ENCODE data around the gene AKR7A2. TPM values are rescaled to one million over a fixed set of nuclear protein-coding genes. Genes with fewer than 3 reads are reported as not detected.

Gene AKR7A2
- total and polyA plus RNA-seq, 9 of the 15 experiments (the other 6 are each of a cell fraction or from before 2014, with no cell fraction given), result 2.0 to 78.4 (median 49.4) TPM

DNA sequence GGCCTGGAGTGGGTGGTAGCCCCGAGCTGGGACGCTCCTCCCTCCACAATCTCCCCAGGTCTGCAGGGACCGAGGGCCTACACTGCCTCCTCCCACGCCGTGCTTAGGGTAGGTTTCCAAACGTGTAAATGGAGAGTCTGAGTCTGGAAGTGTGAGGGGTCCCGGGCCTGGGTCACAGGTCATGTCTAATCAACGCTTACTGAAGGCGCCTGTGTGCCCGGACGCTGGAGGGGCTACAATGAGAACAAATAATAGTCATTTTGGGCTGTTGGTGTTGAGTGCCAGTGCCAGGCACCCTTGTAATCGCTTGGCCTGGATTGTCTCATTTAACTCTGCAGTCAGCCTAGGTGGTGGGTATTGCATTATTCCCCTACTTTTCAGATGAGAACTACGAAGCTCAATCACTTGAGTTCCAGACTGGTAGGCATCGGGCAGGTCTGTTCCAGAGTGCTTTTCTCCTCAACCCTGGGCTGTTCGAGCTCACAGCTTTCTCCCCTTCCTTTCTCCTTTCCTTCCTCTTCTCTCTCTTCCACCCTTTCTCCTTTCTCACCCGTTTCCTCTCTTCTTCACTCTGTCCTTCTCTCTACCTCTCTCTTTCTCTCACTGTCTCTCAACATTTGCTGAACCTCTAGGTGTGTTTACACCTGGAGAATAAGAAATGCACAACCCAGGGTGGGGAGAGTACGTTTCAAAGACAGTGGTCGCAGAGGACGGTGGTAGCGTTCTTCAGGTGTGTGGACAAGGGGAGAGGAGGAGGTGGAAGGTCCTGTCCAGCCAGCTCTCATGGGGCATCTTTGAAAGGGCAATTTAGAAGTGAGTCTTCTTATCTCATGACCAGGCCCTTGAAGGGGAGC, 1.1 kb upstream of the AKR7A2 start:
- H3K27me3 ChIP-seq (ENCODE audit: control insufficient read depth in 2 of 2, insufficient read depth in 2 of 2, low read length in 2 of 2), result no peaks in the 10 kb centered on the region
- ChIA-PET CTCF (ENCODE audit: low intra/inter-chr PET ratio) (no interaction called here), POLR2A (interaction anchor here (0.6 to 4.0 kb wide), 14 partner anchors 8 to 135 kb away, joined by 3 to 21 read pairs (median 4); partner anchors contain the start of genes EMC1 and MRTO4)
- intact Hi-C loops (cut with micrococcal nuclease) (loop anchor here (5.0 kb wide), 1 partner anchor 61 kb away; the partner anchor contains the start of genes EMC1 and MRTO4), in situ Hi-C loops (cut with MboI) (no loop called here)
- TSS peak; percentile 70 for BruUV-seq (replicated peaks)
- peak; percentile 86 for ATAC-seq
- H3K9ac ChIP-seq (ENCODE audit: insufficient read depth in 1 of 2, low read depth in 2 of 2, low read length in 2 of 2), result peak overlapping the region; percentile 88 to 95
- peak overlapping the region; percentile 91 for H3K4me2 ChIP-seq (ENCODE audit: insufficient read depth, low read length)
- H3K9me1 ChIP-seq (ENCODE audit: control insufficient read depth, insufficient read depth, low read length), result peaks cover 2% of the 10 kb centered on the region
- peaks cover 54 to 76% of the 10 kb centered on the region in 2 experiments for H3K4me1 ChIP-seq (replicated peaks in 1 of 2; ENCODE audit: control insufficient read depth in 2 of 2, insufficient read depth in 2 of 2, low read length in 2 of 2)
- peak; percentile 88 for FAIRE-seq
- WGBS (ENCODE audit: insufficient coverage, low coverage, missing lambda C conversion rate), result 9% methylated on average over 20 of the region's 20 CpGs
- peak overlapping the region; percentile 77 for H3K4me3 ChIP-seq
- peaks cover 41% of the 10 kb centered on the region for H3K36me3 ChIP-seq (ENCODE audit: control insufficient read depth, insufficient read depth, low read length)
- no peaks in the 10 kb centered on the region for H3K9me3 ChIP-seq (replicated peaks; ENCODE audit: control insufficient read depth, insufficient read depth, low read depth, low read length)
- peak in 1 of 4 experiments; percentile 95 for DNase-seq (ENCODE audit: extremely low read depth in 1 of 4, low spot score in 3 of 4)
- peaks cover 66% of the 10 kb centered on the region for H3K79me2 ChIP-seq (ENCODE audit: control insufficient read depth, insufficient read depth, low read length)
- peaks cover 20% of the 10 kb centered on the region for H4K20me1 ChIP-seq (replicated peaks; ENCODE audit: control insufficient read depth, insufficient read depth, low read length)
- H3K27ac ChIP-seq (ENCODE audit: extremely low read depth, low read depth, low read length), result peak overlapping the region; percentile 97
- peak overlapping the region; percentile 90 for H2AFZ ChIP-seq (ENCODE audit: low read depth, low read length)
- TF ChIP-seq MBD2 (IDR thresholded peaks at IDR 0.05; ENCODE audit: borderline replicate concordance, low read depth) (no peak), ZFX (CRISPR knock-in tag; IDR thresholded peaks at IDR 0.05) (no peak; the same call in 1 of the 2 replicates), FOXM1 (IDR thresholded peaks at IDR 0.05; ENCODE audit: low read depth) (no peak; the same call in 1 of the 2 replicates), FOXM1 (CRISPR knock-in tag; IDR thresholded peaks at IDR 0.05; ENCODE audit: low read depth) (no peak), ZNF695 (CRISPR knock-in tag; IDR thresholded peaks at IDR 0.05) (no peak), MXI1 (IDR thresholded peaks at IDR 0.05; ENCODE audit: low read depth, low read length) (no peak), ZNF445 (CRISPR knock-in tag; IDR thresholded peaks at IDR 0.05; ENCODE audit: low read depth) (no peak), BHLHE40 (IDR thresholded peaks at IDR 0.05; ENCODE audit: low read length) (peak; percentile 47)
- TF ChIP-seq, protein P1, sequence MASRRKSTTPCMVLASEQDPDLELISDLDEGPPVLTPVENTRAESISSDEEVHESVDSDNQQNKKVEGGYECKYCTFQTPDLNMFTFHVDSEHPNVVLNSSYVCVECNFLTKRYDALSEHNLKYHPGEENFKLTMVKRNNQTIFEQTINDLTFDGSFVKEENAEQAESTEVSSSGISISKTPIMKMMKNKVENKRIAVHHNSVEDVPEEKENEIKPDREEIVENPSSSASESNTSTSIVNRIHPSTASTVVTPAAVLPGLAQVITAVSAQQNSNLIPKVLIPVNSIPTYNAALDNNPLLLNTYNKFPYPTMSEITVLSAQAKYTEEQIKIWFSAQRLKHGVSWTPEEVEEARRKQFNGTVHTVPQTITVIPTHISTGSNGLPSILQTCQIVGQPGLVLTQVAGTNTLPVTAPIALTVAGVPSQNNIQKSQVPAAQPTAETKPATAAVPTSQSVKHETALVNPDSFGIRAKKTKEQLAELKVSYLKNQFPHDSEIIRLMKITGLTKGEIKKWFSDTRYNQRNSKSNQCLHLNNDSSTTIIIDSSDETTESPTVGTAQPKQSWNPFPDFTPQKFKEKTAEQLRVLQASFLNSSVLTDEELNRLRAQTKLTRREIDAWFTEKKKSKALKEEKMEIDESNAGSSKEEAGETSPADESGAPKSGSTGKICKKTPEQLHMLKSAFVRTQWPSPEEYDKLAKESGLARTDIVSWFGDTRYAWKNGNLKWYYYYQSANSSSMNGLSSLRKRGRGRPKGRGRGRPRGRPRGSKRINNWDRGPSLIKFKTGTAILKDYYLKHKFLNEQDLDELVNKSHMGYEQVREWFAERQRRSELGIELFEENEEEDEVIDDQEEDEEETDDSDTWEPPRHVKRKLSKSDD (conservative IDR thresholded peaks at IDR 0.05; ENCODE audit: low read length), result no peak
- TF ChIP-seq, protein P2, sequence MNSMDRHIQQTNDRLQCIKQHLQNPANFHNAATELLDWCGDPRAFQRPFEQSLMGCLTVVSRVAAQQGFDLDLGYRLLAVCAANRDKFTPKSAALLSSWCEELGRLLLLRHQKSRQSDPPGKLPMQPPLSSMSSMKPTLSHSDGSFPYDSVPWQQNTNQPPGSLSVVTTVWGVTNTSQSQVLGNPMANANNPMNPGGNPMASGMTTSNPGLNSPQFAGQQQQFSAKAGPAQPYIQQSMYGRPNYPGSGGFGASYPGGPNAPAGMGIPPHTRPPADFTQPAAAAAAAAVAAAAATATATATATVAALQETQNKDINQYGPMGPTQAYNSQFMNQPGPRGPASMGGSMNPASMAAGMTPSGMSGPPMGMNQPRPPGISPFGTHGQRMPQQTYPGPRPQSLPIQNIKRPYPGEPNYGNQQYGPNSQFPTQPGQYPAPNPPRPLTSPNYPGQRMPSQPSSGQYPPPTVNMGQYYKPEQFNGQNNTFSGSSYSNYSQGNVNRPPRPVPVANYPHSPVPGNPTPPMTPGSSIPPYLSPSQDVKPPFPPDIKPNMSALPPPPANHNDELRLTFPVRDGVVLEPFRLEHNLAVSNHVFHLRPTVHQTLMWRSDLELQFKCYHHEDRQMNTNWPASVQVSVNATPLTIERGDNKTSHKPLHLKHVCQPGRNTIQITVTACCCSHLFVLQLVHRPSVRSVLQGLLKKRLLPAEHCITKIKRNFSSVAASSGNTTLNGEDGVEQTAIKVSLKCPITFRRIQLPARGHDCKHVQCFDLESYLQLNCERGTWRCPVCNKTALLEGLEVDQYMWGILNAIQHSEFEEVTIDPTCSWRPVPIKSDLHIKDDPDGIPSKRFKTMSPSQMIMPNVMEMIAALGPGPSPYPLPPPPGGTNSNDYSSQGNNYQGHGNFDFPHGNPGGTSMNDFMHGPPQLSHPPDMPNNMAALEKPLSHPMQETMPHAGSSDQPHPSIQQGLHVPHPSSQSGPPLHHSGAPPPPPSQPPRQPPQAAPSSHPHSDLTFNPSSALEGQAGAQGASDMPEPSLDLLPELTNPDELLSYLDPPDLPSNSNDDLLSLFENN (IDR thresholded peaks at IDR 0.05; ENCODE audit: low read depth in 2 of 2, low read length in 2 of 2), result peak in 1 of 2 experiments; percentile 44; a peak in 1 of 4 replicates
- TF ChIP-seq, protein P3, sequence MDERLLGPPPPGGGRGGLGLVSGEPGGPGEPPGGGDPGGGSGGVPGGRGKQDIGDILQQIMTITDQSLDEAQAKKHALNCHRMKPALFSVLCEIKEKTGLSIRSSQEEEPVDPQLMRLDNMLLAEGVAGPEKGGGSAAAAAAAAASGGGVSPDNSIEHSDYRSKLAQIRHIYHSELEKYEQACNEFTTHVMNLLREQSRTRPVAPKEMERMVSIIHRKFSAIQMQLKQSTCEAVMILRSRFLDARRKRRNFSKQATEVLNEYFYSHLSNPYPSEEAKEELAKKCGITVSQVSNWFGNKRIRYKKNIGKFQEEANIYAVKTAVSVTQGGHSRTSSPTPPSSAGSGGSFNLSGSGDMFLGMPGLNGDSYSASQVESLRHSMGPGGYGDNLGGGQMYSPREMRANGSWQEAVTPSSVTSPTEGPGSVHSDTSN (CRISPR knock-in tag; IDR thresholded peaks at IDR 0.05; ENCODE audit: low read depth), result no peak
- TF ChIP-seq, protein P3 (tag; conservative IDR thresholded peaks at IDR 0.05; ENCODE audit: low read depth), result no peak

All from K562 (cell line).